Mesodermal cell (in vitro differentiated cells): ENCODE measurements around the gene IFI27L2.

Experiments used
- H3K27ac ChIP-seq: 2 replicates; pipeline ENCODE4 v1.7.0; 2013; ENCODE audit warnings: mild to moderate bottlenecking, low read depth, low read length, moderate library complexity; ENCODE audit not compliant: severe bottlenecking
- H3K36me3 ChIP-seq: 2 replicates; pipeline ENCODE4 v1.7.1; 2013; ENCODE audit warnings: mild to moderate bottlenecking, low read length, moderate library complexity; ENCODE audit not compliant: control insufficient read depth, insufficient read depth
- H3K4me1 ChIP-seq: one replicate; pipeline ENCODE4 v1.7.1; 2013; ENCODE audit warnings: mild to moderate bottlenecking, low read length; ENCODE audit not compliant: insufficient read depth, control insufficient read depth, poor library complexity, severe bottlenecking
- H3K4me3 ChIP-seq: 2 replicates; pipeline ENCODE4 v1.7.0; 2013; ENCODE audit warnings: low read length, control low read depth, mild to moderate bottlenecking; ENCODE audit not compliant: insufficient read depth, poor library complexity, severe bottlenecking; ENCODE audit errors: extremely low read depth
- H3K9me3 ChIP-seq: 2 replicates; pipeline ENCODE4 v1.7.1; 2013; ENCODE audit warnings: mild to moderate bottlenecking, low read length, moderate library complexity; ENCODE audit not compliant: control insufficient read depth
- WGBS, 2 experiments: methylation state at CpG; one replicate each; pipeline ENCODE4 v1.1.5; 2013; ENCODE audit warnings: missing lambda C conversion rate in 2 of 2; ENCODE audit not compliant: insufficient coverage in 2 of 2; 5-methylcytosine and 5-hydroxymethylcytosine counted together

The IFI27L2 gene

DNA sequence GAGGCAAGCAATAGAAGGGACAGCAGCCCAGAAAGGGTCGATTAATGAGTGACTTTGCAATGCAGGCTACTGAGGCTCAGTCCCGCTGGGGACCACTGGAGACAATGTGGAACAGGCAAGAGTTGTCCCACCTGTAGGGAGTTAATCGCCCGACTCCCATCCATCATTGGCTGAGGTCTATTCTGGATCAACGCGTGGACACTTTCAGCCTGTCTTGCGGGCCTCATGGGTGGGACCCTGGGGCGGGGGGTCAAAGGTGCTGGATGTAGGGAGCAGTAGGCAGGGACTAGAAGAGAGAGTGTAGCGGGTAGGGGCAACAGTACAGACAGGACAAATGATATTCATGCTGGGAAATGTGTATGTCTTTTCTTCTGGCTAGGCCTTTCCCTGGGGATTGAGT lies 6.1 kb downstream of the IFI27L2 start:
- 90% methylated on average over 7 to 9 of the region's 9 CpGs for WGBS, 2 experiments
- H3K36me3 ChIP-seq = no peaks in the 10 kb centered on the region
- no peak overlapping the region for H3K27ac ChIP-seq
- H3K4me1 ChIP-seq = no peaks in the 10 kb centered on the region
- no peaks in the 10 kb centered on the region for H3K9me3 ChIP-seq
- no peak overlapping the region for H3K4me3 ChIP-seq

DNA sequence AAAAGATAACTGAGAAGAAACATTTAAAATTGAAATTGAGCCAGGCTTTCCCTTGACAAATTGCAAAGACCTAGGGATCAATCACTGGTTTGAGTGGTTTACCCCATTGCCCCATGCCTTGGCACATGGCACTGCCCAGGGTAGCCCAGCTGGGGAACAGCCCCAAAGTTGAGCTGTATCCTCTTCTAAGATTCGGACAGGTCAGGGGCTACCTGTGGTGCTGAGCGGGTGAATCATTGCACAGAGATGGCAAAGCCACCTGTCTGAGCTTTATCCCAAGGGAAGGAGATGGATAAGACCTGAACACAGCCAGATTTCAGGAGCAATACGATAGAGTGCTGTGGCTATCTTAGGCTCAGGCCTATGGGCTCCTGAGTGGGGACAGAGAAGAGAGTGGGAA lies 7.0 kb downstream of the IFI27L2 start:
- WGBS, 2 experiments = 51 to 57% methylated on average over 3 of the region's 3 CpGs
- Histone ChIP-seq H3K36me3 (no peaks in the 10 kb centered on the region), H3K4me1 (no peaks in the 10 kb centered on the region), H3K9me3 (no peaks in the 10 kb centered on the region), H3K27ac (no peak overlapping the region), H3K4me3 (no peak overlapping the region)

DNA sequence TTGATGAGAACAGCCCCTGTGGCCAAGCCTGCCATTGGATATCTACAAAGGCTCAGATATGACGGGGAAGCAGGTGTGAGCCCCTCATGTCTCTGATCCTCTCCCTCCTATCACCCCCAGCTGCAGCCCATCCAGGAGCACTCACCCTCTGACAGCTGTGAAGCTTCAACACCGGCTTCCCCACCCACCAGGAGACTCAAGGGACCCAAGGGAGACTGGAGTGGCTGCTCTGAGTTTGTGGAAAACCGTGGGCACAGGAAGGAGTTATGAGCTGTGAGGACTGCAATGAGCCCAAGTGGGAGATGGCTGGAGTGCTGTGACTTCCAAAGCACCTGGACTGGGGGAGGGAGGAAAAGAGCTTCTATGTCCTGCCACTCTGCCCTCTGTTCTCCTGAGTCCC lies 7.9 kb downstream of the IFI27L2 start:
- Histone ChIP-seq H3K36me3 (no peaks in the 10 kb centered on the region), H3K9me3 (no peaks in the 10 kb centered on the region), H3K4me3 (no peak overlapping the region), H3K27ac (no peak overlapping the region), H3K4me1 (no peaks in the 10 kb centered on the region)
- 20% methylated on average over 1 of the region's 3 CpGs; no CpG with 5 or more reads in 1 of the 2 experiments for WGBS, 2 experiments

DNA sequence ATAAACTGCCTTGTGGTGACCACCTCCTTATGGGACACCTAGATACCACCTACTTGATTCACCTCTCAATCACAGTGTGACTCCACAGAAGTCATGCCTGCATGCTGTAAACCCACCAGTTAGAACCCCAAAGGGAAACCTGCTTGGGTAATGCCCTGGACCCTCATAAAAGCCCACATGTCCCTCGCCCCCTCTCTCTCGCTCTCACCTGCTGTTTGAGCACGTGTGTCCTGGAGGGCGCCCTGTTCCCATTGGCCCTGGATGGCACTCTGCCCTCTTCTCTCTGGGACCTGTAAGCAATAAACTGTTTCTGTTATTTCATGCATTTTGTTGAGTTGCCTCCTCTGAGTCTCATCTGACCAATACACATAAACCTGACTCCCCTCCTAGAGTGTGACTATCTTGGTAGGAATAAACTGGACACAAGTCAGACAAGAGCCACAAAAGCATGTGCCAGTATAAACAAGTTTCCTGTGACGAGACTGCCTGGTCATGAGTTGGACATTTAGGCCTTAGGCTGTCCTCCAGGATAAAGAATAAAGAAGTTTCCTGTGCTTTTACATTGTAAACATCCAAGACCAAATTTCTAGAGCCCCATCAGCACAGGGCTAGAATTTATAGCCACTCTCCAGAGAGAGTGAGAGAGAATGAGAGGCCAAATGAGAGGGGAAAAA lies 8.6 kb downstream of the IFI27L2 start:
- 86 to 97% methylated on average over 4 of the region's 5 CpGs for WGBS, 2 experiments
- Histone ChIP-seq H3K4me3 (no peak overlapping the region), H3K4me1 (no peaks in the 10 kb centered on the region), H3K27ac (no peak overlapping the region), H3K36me3 (no peaks in the 10 kb centered on the region), H3K9me3 (no peaks in the 10 kb centered on the region)

DNA sequence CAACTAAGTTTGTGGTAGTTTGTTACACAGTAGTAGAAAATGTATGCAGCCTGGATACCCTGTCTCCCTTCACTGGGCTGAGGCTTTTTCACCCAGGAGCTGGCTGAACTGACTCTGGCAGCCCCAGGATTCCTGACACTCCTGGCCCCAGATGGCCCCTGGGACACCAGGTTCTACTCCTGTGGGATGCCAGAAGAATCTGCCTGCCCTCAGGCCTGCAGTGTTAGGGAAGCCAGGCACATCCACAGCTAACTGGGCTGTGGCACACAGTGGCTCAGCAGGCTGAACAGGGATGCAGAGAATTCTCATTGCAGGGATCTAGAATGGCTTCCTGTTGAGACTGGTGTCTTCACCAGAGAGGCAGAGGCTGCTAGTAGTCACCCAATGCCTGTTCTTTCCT lies 10.3 kb downstream of the IFI27L2 start:
- Histone ChIP-seq H3K4me3 (no peak overlapping the region), H3K36me3 (no peaks in the 10 kb centered on the region), H3K9me3 (no peaks in the 10 kb centered on the region), H3K27ac (no peak overlapping the region), H3K4me1 (no peaks in the 10 kb centered on the region)

DNA sequence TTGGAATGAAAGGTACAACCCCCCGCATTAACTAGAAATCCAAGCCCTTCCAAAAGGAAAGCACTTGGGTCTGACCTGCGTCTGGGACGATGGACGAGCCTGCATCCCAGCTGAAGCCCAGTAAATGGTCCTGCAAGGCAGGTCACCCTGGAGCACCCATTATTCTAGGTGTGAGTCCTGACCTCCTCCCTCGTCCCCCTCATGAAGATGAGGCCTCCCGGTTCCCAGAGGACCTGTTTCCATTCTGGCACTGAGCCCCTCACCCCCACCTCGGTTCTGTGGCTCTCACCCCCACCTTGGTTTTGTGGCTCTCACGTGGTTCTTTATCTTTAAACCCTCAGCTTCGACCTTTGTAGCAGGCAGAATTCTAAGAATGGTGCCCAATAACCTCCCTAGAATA lies 11.5 kb downstream of the IFI27L2 start:
- no peak overlapping the region for H3K4me3 ChIP-seq
- no peaks in the 10 kb centered on the region for H3K36me3 ChIP-seq
- H3K4me1 ChIP-seq = no peaks in the 10 kb centered on the region
- no peak overlapping the region for H3K27ac ChIP-seq
- H3K9me3 ChIP-seq = no peaks in the 10 kb centered on the region
- WGBS, 2 experiments = 88% methylated on average over 7 of the region's 9 CpGs

DNA sequence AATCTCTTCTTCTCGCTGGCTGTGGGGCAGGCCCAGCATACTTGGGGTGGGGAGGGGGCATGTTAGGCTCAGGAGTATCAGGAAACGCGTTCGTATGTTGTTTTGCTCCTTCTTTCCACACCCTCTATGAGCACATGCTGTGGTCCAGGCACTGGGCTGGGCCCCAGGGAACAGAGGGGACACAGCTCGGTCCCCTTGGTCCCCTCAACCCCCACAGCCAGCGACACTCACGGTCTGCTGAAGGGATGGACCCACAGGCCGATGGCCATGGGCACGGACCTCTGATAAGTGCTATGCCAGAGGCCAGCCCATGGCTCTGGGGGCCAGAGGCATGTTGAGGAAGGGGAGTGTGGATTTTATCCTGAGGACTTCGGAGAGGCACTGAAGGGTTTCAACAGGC lies 12.7 kb downstream of the IFI27L2 start:
- no peaks in the 10 kb centered on the region for H3K36me3 ChIP-seq
- no peak overlapping the region for H3K4me3 ChIP-seq
- H3K9me3 ChIP-seq = no peaks in the 10 kb centered on the region
- no peaks in the 10 kb centered on the region for H3K4me1 ChIP-seq
- no peak overlapping the region for H3K27ac ChIP-seq
- 94 to 96% methylated on average over 4 to 9 of the region's 10 CpGs for WGBS, 2 experiments

DNA sequence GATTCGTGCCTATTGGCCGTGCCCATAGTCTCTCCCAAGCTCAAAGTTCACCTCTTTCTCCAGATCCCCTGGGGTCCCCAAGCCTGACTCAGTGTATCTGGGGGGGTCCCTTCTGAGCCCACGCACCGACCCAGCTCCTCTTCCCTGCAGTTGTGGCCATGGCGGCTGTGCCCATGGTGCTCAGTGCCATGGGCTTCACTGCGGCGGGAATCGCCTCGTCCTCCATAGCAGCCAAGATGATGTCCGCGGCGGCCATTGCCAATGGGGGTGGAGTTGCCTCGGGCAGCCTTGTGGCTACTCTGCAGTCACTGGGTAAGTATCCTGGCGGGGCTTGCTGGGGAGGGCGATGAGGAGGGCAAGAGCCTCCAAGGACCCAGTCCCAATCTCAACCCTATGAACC lies 13.8 kb downstream of the IFI27L2 start:
- 96 to 100% methylated on average over 7 of the region's 15 CpGs for WGBS, 2 experiments
- H3K27ac ChIP-seq = no peak overlapping the region
- no peaks in the 10 kb centered on the region for H3K4me1 ChIP-seq
- H3K36me3 ChIP-seq = no peaks in the 10 kb centered on the region
- H3K9me3 ChIP-seq = no peaks in the 10 kb centered on the region
- H3K4me3 ChIP-seq = no peak overlapping the region

DNA sequence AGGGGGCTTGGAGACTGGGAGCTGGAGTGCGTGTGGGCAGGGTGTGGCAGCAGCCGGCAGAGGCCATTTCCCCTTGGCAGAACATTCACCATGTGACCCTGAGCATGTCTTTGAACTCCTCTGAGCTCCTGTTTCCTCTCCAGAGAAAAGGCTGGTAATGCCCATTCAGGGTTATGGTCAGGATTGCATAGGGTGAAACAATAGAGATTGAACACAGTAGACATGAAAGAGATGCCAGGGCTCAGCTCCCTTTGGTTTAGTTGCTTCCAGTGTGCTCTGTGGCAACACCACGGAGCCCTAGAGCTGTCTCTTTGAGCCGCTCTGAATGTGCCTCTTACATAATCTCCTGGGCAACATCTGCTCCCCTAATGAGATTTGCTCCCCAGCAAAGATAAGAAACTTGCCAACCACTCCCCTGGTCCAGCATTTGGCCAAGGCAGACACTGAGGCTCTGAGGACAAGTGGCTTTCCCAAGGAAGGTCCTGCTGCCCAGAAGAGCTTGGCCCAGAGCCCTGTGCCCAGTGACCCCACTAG lies 14.3 kb downstream of the IFI27L2 start:
- Histone ChIP-seq H3K4me3 (no peak overlapping the region), H3K36me3 (no peaks in the 10 kb centered on the region), H3K4me1 (no peaks in the 10 kb centered on the region), H3K9me3 (no peaks in the 10 kb centered on the region), H3K27ac (no peak overlapping the region)
- WGBS, 2 experiments = 77 to 89% methylated on average over 3 to 4 of the region's 4 CpGs

DNA sequence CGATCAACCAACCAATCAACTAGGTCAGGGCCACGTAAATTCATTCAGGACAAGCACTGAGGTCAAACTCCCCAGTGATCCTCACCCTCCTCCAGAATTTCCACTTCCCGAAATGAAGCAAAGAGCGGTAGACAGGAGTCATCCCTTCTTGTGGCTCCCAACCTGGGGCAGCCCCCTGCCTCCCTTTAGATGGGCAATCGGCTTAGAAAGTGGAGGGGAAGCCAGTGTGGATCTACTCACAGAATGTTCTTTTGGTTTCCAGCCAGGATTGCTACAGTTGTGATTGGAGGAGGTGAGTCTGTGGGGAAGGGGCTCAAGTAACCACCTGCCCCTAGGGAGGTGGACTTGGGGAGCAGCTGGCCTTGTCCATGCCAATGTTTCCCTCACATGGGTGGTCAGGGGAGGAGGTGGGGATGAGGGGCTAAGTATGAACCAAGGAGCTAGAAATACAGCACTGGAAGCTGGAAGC lies 14.8 kb downstream of the IFI27L2 start:
- no peaks in the 10 kb centered on the region for H3K36me3 ChIP-seq
- no peak overlapping the region for H3K4me3 ChIP-seq
- 67 to 96% methylated on average over 3 to 4 of the region's 5 CpGs for WGBS, 2 experiments
- no peak overlapping the region for H3K27ac ChIP-seq
- no peaks in the 10 kb centered on the region for H3K9me3 ChIP-seq
- no peaks in the 10 kb centered on the region for H3K4me1 ChIP-seq

DNA sequence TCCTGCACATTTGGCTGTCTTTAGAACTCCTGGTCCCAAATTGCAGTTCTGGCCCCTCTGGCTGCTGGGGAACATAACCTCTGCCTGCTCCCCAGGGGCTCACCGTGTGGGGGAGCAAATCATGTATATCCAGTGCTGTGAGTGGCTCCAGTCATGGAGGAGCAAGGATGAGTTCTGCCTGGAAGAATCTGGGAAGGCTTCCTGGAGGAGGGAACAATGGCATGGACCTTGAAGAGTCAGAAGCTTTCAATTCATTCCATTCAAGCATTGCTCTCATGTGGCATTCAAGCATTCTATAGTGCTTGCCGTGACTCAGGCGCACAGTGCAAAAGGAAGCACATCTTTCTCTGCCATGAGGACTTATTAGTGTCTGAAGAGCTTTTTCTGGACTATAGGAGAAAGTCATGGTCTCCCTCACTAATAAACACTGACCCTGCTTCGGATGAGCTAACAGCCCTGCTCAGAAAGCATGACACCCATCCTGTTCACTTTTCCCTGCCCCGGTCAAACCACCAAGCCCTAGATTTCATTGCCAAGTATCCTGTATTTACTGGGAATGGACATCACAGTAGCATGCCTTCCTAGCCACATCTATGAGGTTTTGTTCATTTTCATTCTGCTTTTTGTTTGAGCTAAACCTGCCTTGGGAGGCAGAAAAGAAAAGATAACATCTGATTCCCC lies 15.4 kb downstream of the IFI27L2 start:
- 83 to 95% methylated on average over 3 to 4 of the region's 5 CpGs for WGBS, 2 experiments
- Histone ChIP-seq H3K4me1 (no peaks in the 10 kb centered on the region), H3K4me3 (no peak overlapping the region), H3K27ac (no peak overlapping the region), H3K36me3 (no peaks in the 10 kb centered on the region), H3K9me3 (no peaks in the 10 kb centered on the region)
